ENCODE measurements around the gene CALU. TPM values are rescaled to one million over a fixed set of nuclear protein-coding genes. Genes with fewer than 3 reads are reported as not detected.

CALU gene
- total and polyA plus RNA-seq, 2 experiments from 2014 or later: 1,589 to 1,706 TPM

DNA sequence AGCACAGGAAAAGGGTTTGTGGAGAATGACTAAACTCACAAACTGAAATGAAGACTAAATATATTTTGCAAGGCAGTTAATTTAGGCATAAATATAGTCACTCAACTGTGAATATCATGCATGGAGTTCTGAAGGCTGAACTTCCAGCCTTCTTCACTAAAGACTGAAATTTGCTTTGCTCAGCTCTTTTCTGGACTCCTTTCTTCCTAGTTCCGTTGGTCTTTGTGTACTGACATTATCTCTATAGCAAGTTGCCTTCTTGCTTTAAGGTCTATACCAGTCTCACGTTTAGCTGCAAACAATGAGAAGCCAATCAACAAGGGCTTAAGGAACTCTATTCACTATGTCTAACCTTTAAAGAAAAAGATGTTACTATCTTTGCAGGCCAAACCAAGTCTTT lies 44.4 kb upstream of the CALU start:
- no peaks in the 10 kb centered on the region for H3F3A ChIP-seq (ENCODE audit: insufficient read depth)
- no peak overlapping the region for H2AFZ ChIP-seq
- H3K9me2 ChIP-seq (ENCODE audit: insufficient read depth): no peaks in the 10 kb centered on the region
- H3K27ac ChIP-seq: no peak overlapping the region
- H3K9me3 ChIP-seq (ENCODE audit: low read depth): no peaks in the 10 kb centered on the region
- no peaks in the 10 kb centered on the region for H3K79me2 ChIP-seq (ENCODE audit: insufficient read depth)
- DNase-seq: no peak
- no peaks in the 10 kb centered on the region for H4K20me1 ChIP-seq (ENCODE audit: insufficient read depth)
- no peak overlapping the region for H3K9ac ChIP-seq
- no peaks in the 10 kb centered on the region for H3K4me1 ChIP-seq (ENCODE audit: insufficient read depth)
- 45 to 50% methylated on average over 2 of the region's 2 CpGs for WGBS, 2 experiments (ENCODE audit: low coverage in 1 of 2, low lambda C conversion rate in 2 of 2, missing lambda C conversion rate in 2 of 2)
- no peak overlapping the region for H3K4me3 ChIP-seq
- TF ChIP-seq EZH2phosphoT487 (IDR thresholded peaks at IDR 0.05; ENCODE audit: insufficient read depth, low read depth) (no peak), EZH2 (IDR thresholded peaks at IDR 0.05; ENCODE audit: insufficient read depth, poor library complexity, severe bottlenecking) (no peak)
- no peaks in the 10 kb centered on the region for H3K36me3 ChIP-seq (ENCODE audit: low read depth)
- in situ Hi-C loops (cut with MboI): no loop called here
- no peak overlapping the region for H3K4me2 ChIP-seq (ENCODE audit: unreplicated experiment)
- H3K27me3 ChIP-seq (replicated peaks; ENCODE audit: insufficient read depth): no peaks in the 10 kb centered on the region

DNA sequence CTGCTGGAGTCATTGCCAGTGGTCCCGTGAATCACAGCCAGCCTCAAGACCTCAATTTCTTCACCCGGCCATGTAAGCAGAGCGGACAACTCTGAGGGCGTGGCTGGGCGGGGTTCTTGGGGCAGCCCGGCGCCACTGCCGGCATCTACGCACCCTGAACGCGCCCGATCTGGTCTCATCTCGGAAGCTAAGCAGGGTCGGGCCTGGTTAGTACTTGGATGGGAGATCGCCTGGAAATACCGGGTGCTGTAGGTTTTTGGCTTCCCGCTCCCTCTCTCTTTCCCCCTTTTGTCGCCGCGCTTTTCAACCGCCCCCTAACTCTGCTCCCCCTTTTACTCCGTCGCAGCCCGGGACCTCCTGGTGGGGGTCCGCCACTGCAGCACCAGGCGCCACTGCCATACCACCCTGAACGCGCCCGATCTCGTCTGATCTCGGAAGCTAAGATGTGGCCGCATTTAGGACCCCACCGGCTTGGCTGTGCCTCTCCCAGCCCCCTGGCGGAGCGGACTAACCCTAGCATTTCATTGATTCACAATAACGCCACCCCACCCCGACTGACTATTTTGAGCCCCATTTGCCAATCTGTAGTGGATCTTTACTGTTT lies 41.8 kb upstream of the CALU start:
- 2 to 3% methylated on average over 31 to 32 of the region's 37 CpGs for WGBS, 2 experiments (ENCODE audit: low coverage in 1 of 2, low lambda C conversion rate in 2 of 2, missing lambda C conversion rate in 2 of 2)
- DNase-seq: peak; percentile 97
- peak overlapping the region; percentile 96 for H2AFZ ChIP-seq
- peak overlapping the region; percentile 88 for H3K4me2 ChIP-seq (ENCODE audit: unreplicated experiment)
- TF ChIP-seq EZH2phosphoT487 (IDR thresholded peaks at IDR 0.05; ENCODE audit: insufficient read depth, low read depth) (no peak), EZH2 (IDR thresholded peaks at IDR 0.05; ENCODE audit: insufficient read depth, poor library complexity, severe bottlenecking) (no peak)
- H3K27ac ChIP-seq: no peak overlapping the region
- no peaks in the 10 kb centered on the region for H3K79me2 ChIP-seq (ENCODE audit: insufficient read depth)
- H3F3A ChIP-seq (ENCODE audit: insufficient read depth): no peaks in the 10 kb centered on the region
- H3K4me1 ChIP-seq (ENCODE audit: insufficient read depth): no peaks in the 10 kb centered on the region
- H4K20me1 ChIP-seq (ENCODE audit: insufficient read depth): no peaks in the 10 kb centered on the region
- H3K9me2 ChIP-seq (ENCODE audit: insufficient read depth): no peaks in the 10 kb centered on the region
- H3K9ac ChIP-seq: peak overlapping the region; percentile 86
- in situ Hi-C loops (cut with MboI): no loop called here
- H3K4me3 ChIP-seq: peak overlapping the region; percentile 77
- H3K27me3 ChIP-seq (replicated peaks; ENCODE audit: insufficient read depth): no peaks in the 10 kb centered on the region
- H3K9me3 ChIP-seq (ENCODE audit: low read depth): no peaks in the 10 kb centered on the region
- no peaks in the 10 kb centered on the region for H3K36me3 ChIP-seq (ENCODE audit: low read depth)

DNA sequence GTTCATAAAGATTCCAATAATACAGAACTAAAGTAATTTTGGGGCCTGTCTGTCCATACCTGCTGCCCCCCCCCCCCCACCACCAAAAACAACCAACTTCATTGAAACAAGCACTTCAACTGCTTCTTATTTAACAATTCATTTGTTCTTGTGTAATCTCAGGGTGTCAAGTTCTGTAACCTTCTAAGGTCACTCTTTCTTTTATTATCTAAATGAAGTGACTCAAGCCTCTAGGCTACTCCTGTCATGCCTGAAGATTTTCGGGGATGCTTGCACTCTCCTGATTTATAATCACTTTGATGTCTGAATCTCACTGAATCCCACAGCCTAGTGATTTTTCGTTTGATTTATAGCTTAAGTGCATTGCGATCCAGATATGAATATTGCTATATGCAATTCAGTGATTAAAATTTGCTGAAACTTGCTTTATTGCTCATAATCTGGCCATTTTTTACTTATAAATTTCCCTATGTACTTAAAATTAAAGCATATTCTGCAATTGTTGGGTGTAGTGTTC lies 39.9 kb upstream of the CALU start:
- no peaks in the 10 kb centered on the region for H3K79me2 ChIP-seq (ENCODE audit: insufficient read depth)
- H3K27ac ChIP-seq: no peak overlapping the region
- in situ Hi-C loops (cut with MboI): no loop called here
- no peak for TF ChIP-seq EZH2 (IDR thresholded peaks at IDR 0.05; ENCODE audit: insufficient read depth, poor library complexity, severe bottlenecking)
- no peak for TF ChIP-seq EZH2phosphoT487 (IDR thresholded peaks at IDR 0.05; ENCODE audit: insufficient read depth, low read depth)
- no peaks in the 10 kb centered on the region for H3K36me3 ChIP-seq (ENCODE audit: low read depth)
- no peak for DNase-seq
- H3K27me3 ChIP-seq (replicated peaks; ENCODE audit: insufficient read depth): no peaks in the 10 kb centered on the region
- H4K20me1 ChIP-seq (ENCODE audit: insufficient read depth): no peaks in the 10 kb centered on the region
- no peak overlapping the region for H2AFZ ChIP-seq
- no peaks in the 10 kb centered on the region for H3K9me2 ChIP-seq (ENCODE audit: insufficient read depth)
- WGBS, 2 experiments (ENCODE audit: low coverage in 1 of 2, low lambda C conversion rate in 2 of 2, missing lambda C conversion rate in 2 of 2): 84 to 93% methylated on average over 3 of the region's 3 CpGs
- H3F3A ChIP-seq (ENCODE audit: insufficient read depth): no peaks in the 10 kb centered on the region
- no peaks in the 10 kb centered on the region for H3K9me3 ChIP-seq (ENCODE audit: low read depth)
- H3K4me3 ChIP-seq: no peak overlapping the region
- H3K4me2 ChIP-seq (ENCODE audit: unreplicated experiment): no peak overlapping the region
- no peaks in the 10 kb centered on the region for H3K4me1 ChIP-seq (ENCODE audit: insufficient read depth)
- no peak overlapping the region for H3K9ac ChIP-seq

DNA sequence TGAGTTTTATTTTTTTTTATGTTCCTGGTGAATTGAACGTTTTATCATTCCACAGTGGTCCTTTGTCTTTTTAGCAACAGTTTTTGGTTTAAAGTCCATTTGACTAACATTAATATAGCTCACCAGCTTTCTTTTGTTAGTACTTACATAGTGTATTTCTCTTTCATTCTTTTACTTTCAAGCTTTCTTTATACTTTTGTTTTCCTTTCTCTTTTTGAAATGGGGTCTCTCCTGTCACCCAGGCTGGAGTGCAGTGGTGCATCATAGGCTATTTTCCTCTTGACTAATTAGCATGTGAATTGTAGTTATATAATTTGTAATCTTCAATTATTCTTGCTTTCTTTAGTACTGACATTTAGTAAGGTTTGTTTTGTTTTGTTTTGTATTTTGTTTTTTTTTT lies 39.3 kb upstream of the CALU start:
- Histone ChIP-seq H2AFZ (no peak overlapping the region), H3K9me2 (ENCODE audit: insufficient read depth) (no peaks in the 10 kb centered on the region), H3K9me3 (ENCODE audit: low read depth) (no peaks in the 10 kb centered on the region), H3K27ac (no peak overlapping the region), H3K9ac (no peak overlapping the region), H4K20me1 (ENCODE audit: insufficient read depth) (no peaks in the 10 kb centered on the region), H3K79me2 (ENCODE audit: insufficient read depth) (no peaks in the 10 kb centered on the region), H3K4me2 (ENCODE audit: unreplicated experiment) (no peak overlapping the region), H3K4me1 (ENCODE audit: insufficient read depth) (no peaks in the 10 kb centered on the region), H3K36me3 (ENCODE audit: low read depth) (no peaks in the 10 kb centered on the region), H3K4me3 (no peak overlapping the region), H3K27me3 (replicated peaks; ENCODE audit: insufficient read depth) (no peaks in the 10 kb centered on the region), H3F3A (ENCODE audit: insufficient read depth) (no peaks in the 10 kb centered on the region)
- no peak for TF ChIP-seq EZH2 (IDR thresholded peaks at IDR 0.05; ENCODE audit: insufficient read depth, poor library complexity, severe bottlenecking)
- TF ChIP-seq EZH2phosphoT487 (IDR thresholded peaks at IDR 0.05; ENCODE audit: insufficient read depth, low read depth): no peak
- in situ Hi-C loops (cut with MboI): no loop called here
- 48 to 62% methylated on average over 1 of the region's 1 CpG for WGBS, 2 experiments (ENCODE audit: low coverage in 1 of 2, low lambda C conversion rate in 2 of 2, missing lambda C conversion rate in 2 of 2)
- DNase-seq: no peak

All from GM23248 (cell line).